ENCODE measurements around the gene IFI44.

IFI44 gene

GRCh38 chr1:78649628-78650027 lies at the start of gene IFI44:
Gene IFI44, plus strand, starts transcription at chr1:78649831. Its CDS starts 365 bp downstream, at chr1:78650196.
- DNase-seq (ENCODE audit: low read depth): peak; percentile 92
- H3K4me3 ChIP-seq (replicated peaks; ENCODE audit: low read depth, low read length): peak within 1 kb of the TSS; percentile 48
- no peak for TF ChIP-seq CTCF (IDR thresholded peaks at IDR 0.05; ENCODE audit: low read length, missing control alignments)

- TF ChIP-seq CTCF (IDR thresholded peaks at IDR 0.05; ENCODE audit: low read length, missing control alignments): no peak
- no peak overlapping the region for H3K4me3 ChIP-seq (replicated peaks; ENCODE audit: low read depth, low read length)
- DNase-seq (ENCODE audit: low read depth): no peak
Measured at GRCh38 chr1:78601068-78601467, 48.6 kb upstream of the IFI44 start.

- no peak for TF ChIP-seq CTCF (IDR thresholded peaks at IDR 0.05; ENCODE audit: low read length, missing control alignments)
- peak; percentile 13 for DNase-seq (ENCODE audit: low read depth)
- no peak overlapping the region for H3K4me3 ChIP-seq (replicated peaks; ENCODE audit: low read depth, low read length)
Measured at GRCh38 chr1:78603206-78603605, 46.4 kb upstream of the IFI44 start.

- no peak overlapping the region for H3K4me3 ChIP-seq (replicated peaks; ENCODE audit: low read depth, low read length)
- TF ChIP-seq CTCF (IDR thresholded peaks at IDR 0.05; ENCODE audit: low read length, missing control alignments): no peak
- no peak for DNase-seq (ENCODE audit: low read depth)
Measured at GRCh38 chr1:78604643-78605042, 45.0 kb upstream of the IFI44 start.

- no peak for TF ChIP-seq CTCF (IDR thresholded peaks at IDR 0.05; ENCODE audit: low read length, missing control alignments)
- DNase-seq (ENCODE audit: low read depth): peak; percentile 6
- H3K4me3 ChIP-seq (replicated peaks; ENCODE audit: low read depth, low read length): no peak overlapping the region
Measured at GRCh38 chr1:78606274-78606673, 43.4 kb upstream of the IFI44 start.

- DNase-seq (ENCODE audit: low read depth): peak; percentile 66
Measured at GRCh38 chr1:78607334-78607927, 42.2 kb upstream of the IFI44 start.

More at GRCh38 chr1:78607334-78607927, 42.2 kb upstream of the IFI44 start:
- no peak overlapping the region for H3K4me3 ChIP-seq (replicated peaks; ENCODE audit: low read depth, low read length)
- peak; percentile 53 for TF ChIP-seq CTCF (IDR thresholded peaks at IDR 0.05; ENCODE audit: low read length, missing control alignments)

Measured in fibroblast of pulmonary artery (primary cell).